ENCODE measurements around the gene HPCAL1. TPM values are rescaled to one million over a fixed set of nuclear protein-coding genes. Genes with fewer than 3 reads are reported as not detected.
A peak's percentile ranks its signal among the peaks of the same experiment; 100 is the strongest.

HPCAL1 gene
- polyA plus RNA-seq, 3 donors: 82.1 to 99.5 (median 98.0) TPM

DNA sequence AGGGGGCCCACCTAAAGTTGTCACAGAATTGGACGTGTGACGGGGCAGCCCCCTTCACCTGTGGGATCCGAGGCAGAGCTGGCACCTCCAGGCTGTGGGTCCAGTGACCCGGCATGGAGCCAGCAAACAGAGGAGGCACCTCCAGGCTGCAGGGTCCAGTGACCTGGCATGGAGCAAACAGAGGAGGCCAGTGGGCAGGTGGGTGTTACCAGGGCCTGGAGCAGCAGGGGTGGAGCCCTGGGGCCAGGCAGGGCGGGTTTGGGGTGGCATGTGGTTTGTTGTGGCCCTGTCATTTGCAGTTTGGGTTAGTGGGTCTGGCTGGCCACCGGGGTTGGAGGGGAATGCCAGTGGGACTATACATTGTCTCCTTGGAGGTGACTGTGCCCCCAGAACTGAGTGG, 68.2 kb downstream of the HPCAL1 start:
- no peak overlapping the region for H3K9ac ChIP-seq (ENCODE audit: insufficient read depth, low read length, poor library complexity, severe bottlenecking)
- no peaks in the 10 kb centered on the region for H3K27me3 ChIP-seq (ENCODE audit: control insufficient read depth in 2 of 2, insufficient read depth in 2 of 2, low read length in 2 of 2)
- Mint-ChIP-seq H3K27ac (no peak overlapping the region), H3K9me3 (no peaks in the 10 kb centered on the region), H3K4me3 (no peak overlapping the region), H3K4me1 (peaks cover 17% of the 10 kb centered on the region), H3K27me3 (ENCODE audit: low read depth in 3 of 3) (no peaks in the 10 kb centered on the region), H3K36me3 (peaks cover 27 to 40% of the 10 kb centered on the region in 2 donors)
- H3K4me2 ChIP-seq (replicated peaks; ENCODE audit: extremely low read depth, low read length, poor library complexity, severe bottlenecking): no peak overlapping the region
- H3K4me1 ChIP-seq (ENCODE audit: control insufficient read depth in 1 of 2, insufficient read depth in 2 of 2, low read length in 2 of 2): peaks cover 8 to 10% of the 10 kb centered on the region in 2 donors
- H2AFZ ChIP-seq (ENCODE audit: insufficient read depth, low read depth, low read length, poor library complexity, severe bottlenecking): no peak overlapping the region
- H3K27ac ChIP-seq (ENCODE audit: low read depth in 1 of 2, low read length in 2 of 2): no peak overlapping the region
- peaks cover 6 to 24% of the 10 kb centered on the region in 2 donors for H3K36me3 ChIP-seq (replicated peaks in 1 of 2; ENCODE audit: control insufficient read depth in 1 of 2, insufficient read depth in 2 of 2, low read length in 2 of 2)
- no peak overlapping the region for H3K4me3 ChIP-seq (replicated peaks in 1 of 3; ENCODE audit: low read depth in 2 of 3, low read length in 3 of 3)
- intact Hi-C loops (cut with micrococcal nuclease): no loop called here
- DNase-seq: no peak
- TF ChIP-seq, protein P1, sequence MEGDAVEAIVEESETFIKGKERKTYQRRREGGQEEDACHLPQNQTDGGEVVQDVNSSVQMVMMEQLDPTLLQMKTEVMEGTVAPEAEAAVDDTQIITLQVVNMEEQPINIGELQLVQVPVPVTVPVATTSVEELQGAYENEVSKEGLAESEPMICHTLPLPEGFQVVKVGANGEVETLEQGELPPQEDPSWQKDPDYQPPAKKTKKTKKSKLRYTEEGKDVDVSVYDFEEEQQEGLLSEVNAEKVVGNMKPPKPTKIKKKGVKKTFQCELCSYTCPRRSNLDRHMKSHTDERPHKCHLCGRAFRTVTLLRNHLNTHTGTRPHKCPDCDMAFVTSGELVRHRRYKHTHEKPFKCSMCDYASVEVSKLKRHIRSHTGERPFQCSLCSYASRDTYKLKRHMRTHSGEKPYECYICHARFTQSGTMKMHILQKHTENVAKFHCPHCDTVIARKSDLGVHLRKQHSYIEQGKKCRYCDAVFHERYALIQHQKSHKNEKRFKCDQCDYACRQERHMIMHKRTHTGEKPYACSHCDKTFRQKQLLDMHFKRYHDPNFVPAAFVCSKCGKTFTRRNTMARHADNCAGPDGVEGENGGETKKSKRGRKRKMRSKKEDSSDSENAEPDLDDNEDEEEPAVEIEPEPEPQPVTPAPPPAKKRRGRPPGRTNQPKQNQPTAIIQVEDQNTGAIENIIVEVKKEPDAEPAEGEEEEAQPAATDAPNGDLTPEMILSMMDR (IDR thresholded peaks at IDR 0.05): no peak
- H3K79me2 ChIP-seq (ENCODE audit: insufficient read depth, low read length): peaks cover 92% of the 10 kb centered on the region
- H3K9me3 ChIP-seq (replicated peaks in 1 of 2; ENCODE audit: control insufficient read depth in 1 of 2, insufficient read depth in 1 of 2, low read length in 2 of 2): no peaks in the 10 kb centered on the region
- 94% methylated on average over 6 of the region's 6 CpGs for WGBS (ENCODE audit: insufficient coverage)
- H4K20me1 ChIP-seq (ENCODE audit: insufficient read depth, low read length): peaks cover 100% of the 10 kb centered on the region

DNA sequence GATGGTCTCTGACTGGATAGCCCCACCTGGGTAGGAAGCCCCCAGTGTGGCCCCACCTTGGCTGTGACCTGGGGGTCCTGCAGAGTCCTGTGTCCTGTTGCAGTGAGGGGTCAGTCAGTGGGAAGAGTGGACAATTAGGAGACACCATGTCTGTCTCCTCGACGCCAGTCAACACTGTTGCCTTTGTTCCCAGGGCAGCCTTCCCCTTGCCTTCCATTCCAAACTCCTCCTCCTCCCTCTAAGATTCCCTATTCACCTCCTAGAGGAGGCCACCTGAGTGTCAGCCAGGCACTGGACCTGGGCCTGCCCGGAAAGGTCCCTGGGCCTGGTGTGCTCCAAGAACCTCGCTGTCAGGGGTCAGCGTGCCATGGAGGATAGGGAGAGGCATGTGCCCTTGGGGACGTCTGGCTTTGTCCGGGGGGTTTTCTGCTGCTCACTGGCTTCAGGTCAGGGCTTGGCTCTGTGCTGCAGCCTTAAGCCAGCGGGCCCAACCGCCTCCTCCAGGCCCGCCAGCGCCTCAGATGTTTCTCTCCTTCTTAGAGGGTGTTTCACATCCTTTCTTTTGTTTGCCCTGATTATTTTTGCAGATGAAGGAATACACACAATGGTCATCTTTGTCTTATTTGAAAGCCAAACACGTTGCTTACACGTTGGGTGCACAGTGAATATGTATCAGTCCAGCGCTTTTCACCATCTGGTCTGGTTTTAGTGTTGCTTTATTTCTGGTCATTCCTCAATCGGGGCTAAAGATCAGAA, 68.9 kb downstream of the HPCAL1 start:
- Histone ChIP-seq H3K9ac (ENCODE audit: insufficient read depth, low read length, poor library complexity, severe bottlenecking) (no peak overlapping the region), H3K9me3 (replicated peaks in 1 of 2; ENCODE audit: control insufficient read depth in 1 of 2, insufficient read depth in 1 of 2, low read length in 2 of 2) (no peaks in the 10 kb centered on the region), H2AFZ (ENCODE audit: insufficient read depth, low read depth, low read length, poor library complexity, severe bottlenecking) (no peak overlapping the region), H3K27ac (ENCODE audit: low read depth in 1 of 2, low read length in 2 of 2) (no peak overlapping the region), H3K79me2 (ENCODE audit: insufficient read depth, low read length) (peaks cover 94% of the 10 kb centered on the region), H3K27me3 (ENCODE audit: control insufficient read depth in 2 of 2, insufficient read depth in 2 of 2, low read length in 2 of 2) (no peaks in the 10 kb centered on the region), H3K4me1 (ENCODE audit: control insufficient read depth in 1 of 2, insufficient read depth in 2 of 2, low read length in 2 of 2) (peaks cover 8 to 10% of the 10 kb centered on the region in 2 donors), H3K4me2 (replicated peaks; ENCODE audit: extremely low read depth, low read length, poor library complexity, severe bottlenecking) (no peak overlapping the region), H4K20me1 (ENCODE audit: insufficient read depth, low read length) (peaks cover 100% of the 10 kb centered on the region), H3K4me3 (replicated peaks in 1 of 3; ENCODE audit: low read depth in 2 of 3, low read length in 3 of 3) (no peak overlapping the region), H3K36me3 (replicated peaks in 1 of 2; ENCODE audit: control insufficient read depth in 1 of 2, insufficient read depth in 2 of 2, low read length in 2 of 2) (peaks cover 6 to 24% of the 10 kb centered on the region in 2 donors)
- TF ChIP-seq, protein P1 (IDR thresholded peaks at IDR 0.05): no peak
- Mint-ChIP-seq H3K27me3 (ENCODE audit: low read depth in 3 of 3) (no peaks in the 10 kb centered on the region), H3K27ac (peak overlapping the region in 3 of 7 donors; percentile 46 to 72 (median 68)), H3K36me3 (peaks cover 29 to 40% of the 10 kb centered on the region in 2 donors), H3K9me3 (no peaks in the 10 kb centered on the region), H3K4me1 (peaks cover 20% of the 10 kb centered on the region), H3K4me3 (no peak overlapping the region)
- 99% methylated on average over 10 of the region's 15 CpGs for WGBS (ENCODE audit: insufficient coverage)
- no peak for DNase-seq
- intact Hi-C loops (cut with micrococcal nuclease): no loop called here
